Naive B cell (primary cell): ENCODE data around the gene FBXO11. TPM values are rescaled to one million over a fixed set of nuclear protein-coding genes. Genes with fewer than 3 reads are reported as not detected.
A peak's percentile ranks its signal among the peaks of the same experiment; 100 is the strongest.

Source experiments
- ATAC-seq, 2 donors: fragments of 150-1000 bp; cut with Tn5 transposase; 2 replicates each; pipeline ENCODE4 v1.10.0; 2021; ENCODE audit warnings: low read depth in 2 of 2, mild to moderate bottlenecking in 2 of 2, moderate library complexity in 2 of 2
- DNase-seq: peaks from one replicate; pipeline ENCODE4 v3.0.0; 2022
- H3K27ac Mint-ChIP-seq, 6 donors: one replicate each; pipeline ENCODE4 v1.8.0; 2020 to 2022; ENCODE audit warnings: mild to moderate bottlenecking in 6 of 6, mixed read lengths in 6 of 6, moderate library complexity in 5 of 6, inconsistent platforms in 2 of 6
- H3K27me3 Mint-ChIP-seq, 3 donors: one replicate each; pipeline ENCODE4 v1.8.0; 2021 to 2022; ENCODE audit warnings: mixed read lengths in 3 of 3, mild to moderate bottlenecking in 1 of 3
- H3K36me3 Mint-ChIP-seq, 2 donors: one replicate each; pipeline ENCODE4 v1.8.0; 2020 to 2022; ENCODE audit warnings: mixed read lengths in 2 of 2, inconsistent platforms in 1 of 2, mild to moderate bottlenecking in 1 of 2
- H3K4me1 Mint-ChIP-seq, 3 donors: one replicate each; pipeline ENCODE4 v1.8.0; 2020 to 2022; ENCODE audit warnings: mixed read lengths in 3 of 3, inconsistent platforms in 1 of 3, mild to moderate bottlenecking in 1 of 3, moderate library complexity in 1 of 3
- H3K4me3 Mint-ChIP-seq, 8 donors: one replicate each; pipeline ENCODE4 v1.8.0; 2020 to 2022; ENCODE audit warnings: mild to moderate bottlenecking in 8 of 8, mixed read lengths in 8 of 8, moderate library complexity in 8 of 8, inconsistent platforms in 2 of 8
- H3K9me3 Mint-ChIP-seq, 7 donors: one replicate each; pipeline ENCODE4 v1.8.0; 2020 to 2022; ENCODE audit warnings: mixed read lengths in 7 of 7, mild to moderate bottlenecking in 5 of 7, inconsistent platforms in 2 of 7, moderate library complexity in 1 of 7
- polyA plus RNA-seq, 6 donors: library from polyadenylated mRNA; unstranded; fragments of 300-500 nt; fragmentation: Illumina TruSeq; gene quantifications; one replicate each; pipeline ENCODE4 v1.2.3, GENCODE V29; 2021; ENCODE audit warnings: low read depth in 6 of 6

Gene FBXO11
- polyA plus RNA-seq, 6 donors from 2014 or later = 12.7 to 21.5 (median 14.0) TPM

DNA sequence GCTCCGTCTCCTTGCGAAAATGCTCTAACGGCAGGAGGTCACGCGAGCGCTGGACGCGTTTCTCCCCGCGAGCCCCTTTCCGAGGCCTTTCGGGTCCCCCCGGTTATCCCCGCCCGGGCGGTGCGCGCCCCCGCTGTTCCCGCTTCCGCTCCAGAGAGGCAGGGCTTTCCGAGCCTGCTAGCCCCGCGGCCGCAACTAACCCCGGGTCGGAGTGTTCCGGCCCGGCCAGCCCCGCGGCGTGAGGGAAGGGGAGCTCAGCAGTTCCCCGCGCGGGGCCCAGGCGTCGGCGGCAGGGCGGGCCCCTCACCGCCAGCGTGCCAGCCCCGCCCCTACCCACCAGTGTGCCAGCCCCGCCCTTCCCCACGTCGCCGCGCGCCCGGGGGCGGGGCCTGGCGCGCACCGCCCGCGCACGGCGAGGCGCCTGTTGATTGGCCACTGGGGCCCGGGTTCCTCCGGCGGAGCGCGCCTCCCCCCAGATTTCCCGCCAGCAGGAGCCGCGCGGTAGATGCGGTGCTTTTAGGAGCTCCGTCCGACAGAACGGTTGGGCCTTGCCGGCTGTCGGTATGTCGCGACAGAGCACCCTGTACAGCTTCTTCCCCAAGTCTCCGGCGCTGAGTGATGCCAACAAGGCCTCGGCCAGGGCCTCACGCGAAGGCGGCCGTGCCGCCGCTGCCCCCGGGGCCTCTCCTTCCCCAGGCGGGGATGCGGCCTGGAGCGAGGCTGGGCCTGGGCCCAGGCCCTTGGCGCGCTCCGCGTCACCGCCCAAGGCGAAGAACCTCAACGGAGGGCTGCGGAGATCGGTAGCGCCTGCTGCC is 123.4 kb downstream of the FBXO11 start, which contains the start of gene MSH6:
Gene MSH6 (plus strand): TSS at position 475 of the 815 bp plus-strand sequence. CDS start 89 bp downstream, at position 564.
- Mint-ChIP-seq H3K9me3 (no peaks in the 10 kb centered on the region), H3K27ac (peak within 1 kb of the TSS; percentile 89 to 98 (median 92)), H3K27me3 (no peaks in the 10 kb centered on the region), H3K4me3 (peak within 1 kb of the TSS; percentile 90 to 97 (median 92)), H3K4me1 (peaks cover 16 to 31% (median 18%) of the 10 kb centered on the region in 3 donors), H3K36me3 (no peaks in the 10 kb centered on the region)
- ATAC-seq (peak; percentile 80 to 85), DNase-seq (peak; percentile 93)

DNA sequence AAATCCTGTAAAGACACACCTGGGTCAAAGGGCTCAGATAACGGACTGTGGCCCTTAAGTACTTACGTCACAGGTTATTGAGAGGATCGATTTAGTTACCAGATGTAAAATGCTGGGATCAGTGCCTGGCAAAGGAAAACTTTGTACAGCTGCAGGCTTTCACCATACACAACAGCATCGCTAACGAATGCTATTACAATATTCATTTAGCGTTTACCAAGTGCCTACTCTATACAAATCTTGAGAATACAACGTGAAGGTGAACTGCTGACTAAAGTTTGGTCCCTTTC is 124.0 kb downstream of the FBXO11 start:
- Mint-ChIP-seq H3K27me3 (no peaks in the 10 kb centered on the region), H3K9me3 (no peaks in the 10 kb centered on the region), H3K4me1 (peaks cover 16 to 31% (median 18%) of the 10 kb centered on the region in 3 donors), H3K36me3 (no peaks in the 10 kb centered on the region), H3K27ac (peak overlapping the region in 5 of 6 donors; percentile 36 to 90 (median 89)), H3K4me3 (peak overlapping the region; percentile 88 to 93 (median 90))
- ATAC-seq (peak; percentile 0 to 2), DNase-seq (no peak)

DNA sequence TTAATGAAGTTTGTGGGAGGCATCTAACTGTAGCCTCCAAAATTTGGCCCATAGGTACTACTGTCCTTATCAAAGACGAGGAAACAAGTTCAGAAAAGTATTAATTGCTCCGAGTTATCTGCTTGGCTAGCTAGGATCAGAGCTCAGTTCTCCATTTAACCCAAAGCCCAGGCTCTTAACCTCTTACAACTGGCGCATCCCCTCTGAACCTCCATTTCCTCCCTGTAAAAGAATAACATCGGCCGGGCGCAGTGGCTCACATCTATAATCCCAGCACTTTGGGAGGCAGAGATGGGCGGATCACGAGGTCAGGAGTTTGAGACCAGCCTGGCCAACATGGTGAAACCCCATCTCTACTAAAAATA is 126.9 kb downstream of the FBXO11 start:
- Mint-ChIP-seq H3K36me3 (no peaks in the 10 kb centered on the region), H3K27me3 (no peaks in the 10 kb centered on the region), H3K27ac (no peak overlapping the region), H3K4me3 (peak overlapping the region in 1 of 8 donors; percentile 33), H3K9me3 (no peaks in the 10 kb centered on the region), H3K4me1 (peaks cover 0 to 8% (median 7%) of the 10 kb centered on the region in 3 donors)
- no peak for DNase-seq
- no peak for ATAC-seq

DNA sequence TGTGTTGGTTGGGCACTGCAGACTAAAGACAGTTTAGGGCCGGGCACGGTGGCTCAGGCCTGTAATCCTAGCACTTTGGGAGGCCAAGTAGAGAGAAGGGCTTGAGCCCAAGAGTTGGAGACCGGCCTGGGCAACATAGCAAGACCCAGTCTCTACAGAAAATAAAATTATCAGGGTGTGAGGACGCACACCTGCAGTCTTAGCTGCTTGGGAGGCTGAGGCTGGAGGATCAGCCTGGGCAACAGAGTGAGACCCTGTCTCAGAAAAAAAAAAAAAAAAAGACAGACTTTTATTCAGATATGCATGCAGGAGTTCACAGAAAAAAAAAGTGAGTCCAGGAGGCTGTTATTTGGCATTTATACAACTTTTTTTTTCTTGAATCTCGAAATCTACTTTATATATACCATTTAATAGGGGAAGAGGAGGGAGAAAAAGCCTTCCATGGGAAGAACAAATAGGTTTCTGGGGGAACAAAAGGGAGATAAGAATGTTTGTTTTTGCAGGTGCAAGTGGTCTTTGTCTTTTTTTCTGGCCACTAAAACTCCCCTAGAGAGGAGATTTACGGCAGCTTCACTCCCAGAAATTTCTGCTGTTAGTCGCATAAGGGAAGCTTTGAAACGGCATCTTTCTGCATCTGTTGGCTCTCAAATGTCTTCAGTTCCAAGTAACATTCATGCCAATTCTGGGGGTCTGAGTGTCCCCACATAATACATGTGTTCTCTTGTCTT is 127.4 kb downstream of the FBXO11 start:
- Mint-ChIP-seq H3K4me1 (peaks cover 0 to 6% (median 3%) of the 10 kb centered on the region in 3 donors), H3K9me3 (no peaks in the 10 kb centered on the region), H3K36me3 (no peaks in the 10 kb centered on the region), H3K27me3 (no peaks in the 10 kb centered on the region), H3K4me3 (peak overlapping the region in 1 of 8 donors; percentile 33), H3K27ac (peak overlapping the region in 1 of 6 donors; percentile 21)
- ATAC-seq (no peak), DNase-seq (no peak)

DNA sequence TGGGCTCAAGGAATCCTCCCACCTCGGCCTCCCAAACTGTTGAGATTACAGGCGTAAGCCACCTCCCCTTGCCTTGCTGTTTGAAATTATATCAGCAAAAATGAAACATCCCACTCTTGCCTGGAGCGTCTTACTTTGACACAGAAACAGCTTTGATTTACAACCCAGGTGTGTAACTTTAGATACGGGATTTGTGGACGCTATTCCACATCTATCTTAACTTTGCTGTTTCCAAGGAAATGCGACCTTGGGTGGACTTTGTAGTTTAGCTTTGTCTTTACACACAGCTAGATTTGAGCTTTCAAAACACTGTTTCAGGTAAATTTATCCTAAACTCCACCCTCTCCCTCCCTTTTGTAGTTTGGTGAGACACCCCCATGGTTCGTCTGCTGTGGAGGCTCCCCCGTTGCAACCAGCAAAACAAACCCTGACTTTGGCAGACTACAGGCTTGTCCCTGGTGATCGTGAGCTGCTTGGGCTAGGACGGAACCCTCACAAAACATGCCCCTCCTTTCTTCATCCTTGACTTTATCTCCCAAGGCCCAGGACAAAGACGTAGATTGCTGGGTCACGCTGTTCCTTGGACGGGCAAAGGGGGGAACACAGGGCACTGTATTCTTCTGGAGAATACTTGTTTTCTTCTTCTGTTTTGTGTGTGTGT is 128.9 kb downstream of the FBXO11 start:
- H3K36me3 Mint-ChIP-seq = no peaks in the 10 kb centered on the region
- ATAC-seq (no peak), DNase-seq (no peak)
- H3K27me3 Mint-ChIP-seq = no peaks in the 10 kb centered on the region
- H3K27ac Mint-ChIP-seq = peak overlapping the region in 2 of 6 donors; percentile 14 to 53
- H3K4me3 Mint-ChIP-seq = no peak overlapping the region
- H3K9me3 Mint-ChIP-seq = no peaks in the 10 kb centered on the region
- peaks cover 0 to 3% (median 0%) of the 10 kb centered on the region in 3 donors for H3K4me1 Mint-ChIP-seq

DNA sequence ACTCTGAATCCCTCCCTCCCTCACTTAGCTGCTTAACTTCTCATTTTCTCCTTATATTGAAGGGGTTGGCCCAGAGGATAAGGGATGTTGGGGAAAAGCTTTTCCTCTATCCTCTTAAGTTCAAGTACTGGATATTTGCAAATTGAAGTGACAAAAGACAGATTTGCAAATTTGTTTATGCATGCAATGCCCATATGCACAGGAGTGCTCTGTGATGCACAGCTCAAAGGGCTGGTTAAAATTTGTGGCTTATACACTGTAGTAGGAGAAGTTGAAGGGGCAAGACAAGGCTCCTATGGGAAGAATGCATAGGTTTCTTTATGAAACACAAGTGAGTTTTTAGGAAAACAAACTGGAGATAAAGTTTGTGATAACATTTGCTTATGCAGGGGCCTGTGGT is 131.7 kb downstream of the FBXO11 start:
- ATAC-seq (no peak), DNase-seq (no peak)
- H3K9me3 Mint-ChIP-seq = peaks cover 0 to 2% (median 0%) of the 10 kb centered on the region in 7 donors
- H3K36me3 Mint-ChIP-seq = no peaks in the 10 kb centered on the region
- peaks cover 0 to 5% (median 0%) of the 10 kb centered on the region in 3 donors for H3K4me1 Mint-ChIP-seq
- H3K27me3 Mint-ChIP-seq = no peaks in the 10 kb centered on the region
- no peak overlapping the region for H3K4me3 Mint-ChIP-seq
- H3K27ac Mint-ChIP-seq = no peak overlapping the region

DNA sequence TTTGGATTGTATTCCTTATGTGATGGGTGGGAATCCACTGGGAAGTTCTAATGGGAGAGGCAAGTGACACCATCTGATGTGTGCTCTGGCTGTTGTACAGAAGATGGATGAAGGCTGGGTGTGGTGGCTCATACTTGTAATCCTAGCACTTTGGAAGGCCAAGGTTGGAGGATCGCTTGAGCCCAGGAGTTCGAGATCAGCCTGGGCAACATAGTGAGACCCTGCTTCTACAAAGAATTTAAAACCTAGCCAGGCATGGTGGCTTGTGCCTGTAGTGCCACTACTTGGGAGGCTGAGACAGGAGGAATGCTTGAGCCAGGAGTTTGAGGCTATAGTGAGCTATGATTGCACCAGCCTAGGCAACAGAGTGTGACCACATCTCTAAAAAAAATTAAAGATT is 134.0 kb downstream of the FBXO11 start:
- Mint-ChIP-seq H3K4me3 (no peak overlapping the region), H3K36me3 (no peaks in the 10 kb centered on the region), H3K9me3 (peaks cover 0 to 2% (median 0%) of the 10 kb centered on the region in 7 donors), H3K27me3 (no peaks in the 10 kb centered on the region), H3K27ac (peak overlapping the region in 1 of 6 donors; percentile 88), H3K4me1 (peaks cover 0 to 15% (median 5%) of the 10 kb centered on the region in 3 donors)
- no peak for DNase-seq
- ATAC-seq = no peak

DNA sequence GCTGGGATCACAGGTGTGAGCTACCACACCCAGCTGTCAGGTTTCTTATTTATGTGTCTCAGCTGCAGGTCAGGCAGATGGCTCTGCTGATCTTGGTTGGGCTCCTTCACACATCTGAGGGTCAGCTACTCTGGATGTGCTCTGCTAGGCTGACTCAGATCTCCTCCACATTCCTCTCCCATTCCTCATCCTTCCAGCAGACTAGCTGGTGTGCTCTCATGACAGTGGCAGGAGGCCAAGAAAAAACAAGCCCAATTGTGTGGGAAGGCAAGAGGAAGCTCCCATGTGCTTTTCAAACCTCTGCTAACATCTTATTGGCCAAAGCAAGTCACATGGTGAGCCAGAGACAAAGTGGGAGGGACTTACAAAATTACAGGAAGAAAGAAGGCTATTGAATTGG is 135.1 kb downstream of the FBXO11 start:
- H3K9me3 Mint-ChIP-seq = peaks cover 0 to 2% (median 0%) of the 10 kb centered on the region in 7 donors
- peak overlapping the region in 1 of 6 donors; percentile 45 for H3K27ac Mint-ChIP-seq
- peaks cover 0 to 15% (median 5%) of the 10 kb centered on the region in 3 donors for H3K4me1 Mint-ChIP-seq
- no peaks in the 10 kb centered on the region for H3K27me3 Mint-ChIP-seq
- no peak for ATAC-seq
- H3K4me3 Mint-ChIP-seq = no peak overlapping the region
- no peak for DNase-seq
- H3K36me3 Mint-ChIP-seq = no peaks in the 10 kb centered on the region

DNA sequence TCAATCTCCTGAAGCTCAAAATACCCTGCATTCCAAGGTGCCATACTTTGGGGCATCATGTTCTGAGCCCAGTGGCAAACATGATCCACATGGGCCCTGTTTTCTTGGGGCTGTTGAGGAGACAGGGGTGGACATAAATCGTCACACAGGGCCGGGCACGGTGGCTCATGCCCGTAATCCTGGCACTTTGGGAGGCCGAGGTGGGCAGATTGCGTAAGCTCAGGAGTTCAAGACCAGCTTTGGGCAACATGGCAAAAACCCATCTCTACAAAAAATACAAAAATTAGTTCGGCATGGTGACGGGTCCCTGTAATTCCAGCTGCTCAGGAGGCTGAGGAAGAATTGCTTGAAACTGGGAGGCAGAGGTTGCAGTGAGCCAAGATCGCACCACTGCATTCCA is 137.0 kb downstream of the FBXO11 start:
- Mint-ChIP-seq H3K4me1 (peaks cover 0 to 15% (median 5%) of the 10 kb centered on the region in 3 donors), H3K27ac (no peak overlapping the region), H3K4me3 (no peak overlapping the region), H3K9me3 (peaks cover 0 to 2% (median 0%) of the 10 kb centered on the region in 7 donors), H3K27me3 (no peaks in the 10 kb centered on the region), H3K36me3 (no peaks in the 10 kb centered on the region)
- DNase-seq (no peak), ATAC-seq (no peak)

DNA sequence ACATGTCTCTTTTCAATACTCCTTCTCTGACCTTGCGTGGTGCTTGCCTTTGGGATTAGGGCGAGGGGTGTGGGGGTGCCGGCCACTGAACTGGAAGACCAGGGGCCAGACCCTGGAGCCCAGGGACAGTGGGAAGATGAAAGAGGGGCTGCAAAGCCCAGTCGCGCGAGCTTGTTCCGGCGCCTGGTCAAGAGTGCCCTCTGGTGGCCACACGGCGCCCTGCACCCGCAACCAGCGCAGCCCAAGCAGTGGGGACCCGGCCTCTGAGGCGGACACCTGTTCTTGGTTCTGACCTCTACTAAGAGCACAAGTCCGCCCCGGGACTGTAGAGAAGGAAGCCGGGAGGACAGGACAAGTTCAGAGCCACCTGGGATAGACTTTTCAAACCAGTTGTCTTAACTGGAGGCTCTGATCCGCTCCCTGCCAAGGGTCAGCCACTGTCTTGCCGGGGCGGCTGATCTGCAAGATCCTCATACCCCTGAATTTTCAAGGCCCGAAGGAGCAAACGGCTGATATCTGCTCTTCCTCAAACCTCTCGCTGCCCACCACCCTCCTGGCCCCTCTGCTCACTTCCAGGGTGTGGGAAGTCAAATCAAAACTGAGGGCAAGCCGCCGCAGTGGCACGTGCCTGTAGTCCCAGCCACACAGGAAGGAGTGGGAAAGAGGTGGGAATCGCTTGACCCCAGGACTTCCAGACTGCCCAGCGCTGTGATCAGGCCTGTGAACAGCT is 138.3 kb downstream of the FBXO11 start:
- Mint-ChIP-seq H3K4me1 (peaks cover 0 to 15% (median 5%) of the 10 kb centered on the region in 3 donors), H3K27me3 (no peaks in the 10 kb centered on the region), H3K9me3 (peaks cover 0 to 2% (median 0%) of the 10 kb centered on the region in 7 donors), H3K36me3 (no peaks in the 10 kb centered on the region), H3K4me3 (peak overlapping the region in 3 of 8 donors; percentile 10 to 76 (median 49)), H3K27ac (peak overlapping the region in 4 of 6 donors; percentile 5 to 82 (median 42))
- ATAC-seq (peak; percentile 79 to 86), DNase-seq (peak; percentile 71)

DNA sequence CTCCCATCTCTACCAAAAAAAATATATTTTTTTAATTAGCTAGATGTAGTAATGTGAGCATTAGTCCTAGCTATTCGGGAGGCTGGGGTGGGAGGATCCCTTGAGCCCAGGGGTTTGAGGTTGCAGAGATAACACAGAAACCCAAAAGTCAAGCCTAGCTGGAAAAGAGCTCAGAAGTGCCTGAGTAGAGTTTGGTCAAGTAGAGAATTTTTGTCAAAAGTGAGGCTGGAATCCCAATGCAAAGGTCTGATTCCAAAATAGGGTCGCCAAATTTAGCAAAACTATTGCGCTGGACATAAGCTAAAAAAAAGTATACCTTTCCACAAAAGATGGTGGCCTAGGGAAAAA is 138.8 kb downstream of the FBXO11 start:
- Mint-ChIP-seq H3K27ac (peak overlapping the region in 1 of 6 donors; percentile 46), H3K4me1 (peaks cover under 1 to 17% (median 7%) of the 10 kb centered on the region in 3 donors), H3K27me3 (no peaks in the 10 kb centered on the region), H3K36me3 (no peaks in the 10 kb centered on the region), H3K4me3 (peak overlapping the region in 1 of 8 donors; percentile 76), H3K9me3 (peaks cover 0 to 2% (median 0%) of the 10 kb centered on the region in 7 donors)
- ATAC-seq (no peak), DNase-seq (no peak)

DNA sequence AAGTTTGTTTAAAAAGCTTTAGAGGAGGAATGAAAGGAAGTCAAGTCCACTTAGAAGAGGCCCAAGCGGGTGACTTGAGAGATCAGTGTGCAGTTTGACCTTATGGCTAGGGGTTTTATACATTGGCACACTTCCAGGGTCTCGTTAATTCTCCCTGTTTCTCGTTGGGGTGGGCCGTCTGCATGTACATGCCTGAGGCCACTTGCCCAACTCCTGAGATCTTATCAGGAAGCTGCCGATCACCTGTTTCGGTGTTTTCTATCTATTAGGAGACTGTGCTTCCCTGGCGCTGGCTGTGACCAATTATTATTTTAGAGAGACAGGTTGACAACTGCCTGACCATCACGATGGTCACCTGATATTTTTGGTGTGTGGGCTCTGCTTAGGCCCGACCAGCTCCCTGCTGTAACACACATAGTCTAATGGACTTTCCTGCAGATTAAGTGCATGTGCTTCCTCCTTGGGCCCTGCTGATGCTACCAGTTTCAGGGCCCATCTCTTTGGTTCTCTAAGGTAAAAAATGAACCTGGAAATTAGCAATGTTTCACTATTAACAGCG is 154.4 kb downstream of the FBXO11 start:
- no peak for DNase-seq
- Mint-ChIP-seq H3K4me1 (peaks cover 13 to 29% (median 20%) of the 10 kb centered on the region in 3 donors), H3K4me3 (no peak overlapping the region), H3K27me3 (no peaks in the 10 kb centered on the region), H3K36me3 (peaks cover under 1 to 2% of the 10 kb centered on the region in 2 donors), H3K27ac (peak overlapping the region in 3 of 6 donors; percentile 73 to 89 (median 73)), H3K9me3 (peaks cover 2 to 13% (median 7%) of the 10 kb centered on the region in 7 donors)
- ATAC-seq = peak in 1 of 2 donors; percentile 14
